Fibroblast of lung (primary cell): Measurements from ENCODE around the gene TMEM94. TPM values are rescaled to one million over a fixed set of nuclear protein-coding genes. Genes with fewer than 3 reads are reported as not detected.

Experiments used
- DNase-seq, 2 donors: peaks; one replicate each; pipeline versions ENCODE4 v3.0.0 to v3.0.0-alpha.2; 2010; ENCODE audit warnings: low read depth in 2 of 2
- H2AFZ ChIP-seq: 2 replicates; pipeline ENCODE4 v1.5.1; 2012; ENCODE audit warnings: low read length, control low read depth, inconsistent platforms
- H3K27ac ChIP-seq: 2 replicates; pipeline ENCODE4 v1.5.1; 2011; ENCODE audit warnings: low read length, control low read depth; ENCODE audit not compliant: insufficient read depth
- H3K27me3 ChIP-seq: 2 replicates; pipeline ENCODE4 v1.5.1; 2011; ENCODE audit warnings: mild to moderate bottlenecking, low read length; ENCODE audit not compliant: control insufficient read depth, insufficient read depth
- H3K36me3 ChIP-seq: 2 replicates; pipeline ENCODE4 v1.5.1; 2011; ENCODE audit warnings: low read length; ENCODE audit not compliant: control insufficient read depth, insufficient read depth
- H3K4me1 ChIP-seq: 2 replicates; pipeline ENCODE4 v1.5.1; 2011; ENCODE audit warnings: low read length; ENCODE audit not compliant: control insufficient read depth, insufficient read depth; ENCODE audit errors: extremely low read depth
- H3K4me2 ChIP-seq: 2 replicates; pipeline ENCODE4 v1.5.1; 2011; ENCODE audit warnings: low read length, control low read depth; ENCODE audit not compliant: insufficient read depth; ENCODE audit errors: extremely low read depth
- H3K4me3 ChIP-seq, 4 experiments: fragments of 200-600 bp in 1 of 4; sonication (generic) in 1 of 4; replicated peaks in 1 of 4; 2 replicates each; pipeline ENCODE4 v1.5.1; 2011 to 2016; ENCODE audit warnings: low read length in 4 of 4, low read depth in 3 of 4, mild to moderate bottlenecking in 3 of 4, control low read depth in 2 of 4, inconsistent platforms in 1 of 4, mixed read lengths in 1 of 4; ENCODE audit not compliant: insufficient read depth in 1 of 4; ENCODE audit errors: control extremely low read depth in 1 of 4
- H3K79me2 ChIP-seq: 2 replicates; pipeline ENCODE4 v1.5.1; 2012; ENCODE audit warnings: mild to moderate bottlenecking, low read length, inconsistent platforms; ENCODE audit not compliant: control insufficient read depth, insufficient read depth
- H3K9ac ChIP-seq: 2 replicates; pipeline ENCODE4 v1.5.1; 2011; ENCODE audit warnings: mild to moderate bottlenecking, low read length, control low read depth; ENCODE audit not compliant: insufficient read depth
- H3K9me3 ChIP-seq: 2 replicates; pipeline ENCODE4 v1.5.1; 2012; ENCODE audit warnings: low read depth, low read length; ENCODE audit not compliant: control insufficient read depth, insufficient read depth
- H4K20me1 ChIP-seq: 2 replicates; pipeline ENCODE4 v1.5.1; 2011; ENCODE audit warnings: low read length; ENCODE audit not compliant: control insufficient read depth, insufficient read depth; ENCODE audit errors: extremely low read depth
- EZH2 ChIP-seq: IDR thresholded peaks from 2 replicates; pipeline ENCODE4 v1.5.1; 2012; ENCODE audit warnings: low read length, control low read depth, mild to moderate bottlenecking; ENCODE audit errors: missing control alignments
- polyA plus RNA-seq, 2 donors: library from polyadenylated mRNA; depleted of rRNA in 1 of 2; stranded (reverse) in 1 of 2; unstranded in 1 of 2; fragments of >200 nt; gene quantifications; 2 replicates each; pipeline ENCODE4 v1.2.1, GENCODE V29; 2011 to 2012; ENCODE audit warnings: missing spikeins in 1 of 2
- total RNA-seq: library from RNA; depleted of rRNA; stranded (reverse); fragments of >200 nt; gene quantifications from 2 replicates; pipeline ENCODE4 v1.2.1, GENCODE V29; 2014
- TF ChIP-seq, protein P1 (sequence below), 2 donors: IDR thresholded peaks in 1 of 2; conservative IDR thresholded peaks in 1 of 2; 1 replicate in 1 of 2; 2 replicates in 1 of 2; pipeline ENCODE4 v1.5.1; 2011 to 2012; ENCODE audit warnings: low read length in 2 of 2, control low read depth in 1 of 2, inconsistent platforms in 1 of 2, low read depth in 1 of 2, mild to moderate bottlenecking in 1 of 2

The TMEM94 gene
- total and polyA plus RNA-seq, 2 donors (not counting 1 experiment from before 2014, with no cell fraction given), result 18.3 to 35.0 TPM

DNA sequence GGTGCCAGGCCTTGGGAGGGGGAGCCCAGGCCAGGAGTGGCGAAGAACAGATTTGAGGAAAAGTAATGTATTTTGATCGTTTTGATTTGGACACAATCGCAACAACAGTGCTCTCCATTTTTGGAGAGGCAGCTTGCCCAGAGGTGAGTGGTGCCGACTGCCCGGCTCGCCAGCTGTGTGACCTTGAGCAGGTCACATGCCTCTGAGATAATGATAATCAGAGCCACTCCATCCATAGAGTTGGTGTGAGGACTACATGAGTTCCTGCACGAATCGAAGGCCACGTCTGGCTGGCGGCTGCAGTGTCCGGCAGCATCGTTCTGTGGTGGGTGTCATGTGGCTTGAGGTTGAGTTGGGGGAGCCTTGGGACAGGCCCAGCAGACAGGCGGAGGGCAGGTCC, 89.7 kb downstream of the TMEM94 start:
- Histone ChIP-seq H3K4me3 (no peak overlapping the region), H3K9ac (no peak overlapping the region), H2AFZ (no peak overlapping the region), H3K9me3 (no peaks in the 10 kb centered on the region), H3K36me3 (no peaks in the 10 kb centered on the region), H3K27ac (no peak overlapping the region), H3K4me2 (no peak overlapping the region), H3K79me2 (no peaks in the 10 kb centered on the region), H3K27me3 (peaks cover 4% of the 10 kb centered on the region), H4K20me1 (no peaks in the 10 kb centered on the region), H3K4me1 (no peaks in the 10 kb centered on the region)
- no peak for DNase-seq
- no peak for TF ChIP-seq EZH2
- TF ChIP-seq, protein P1, sequence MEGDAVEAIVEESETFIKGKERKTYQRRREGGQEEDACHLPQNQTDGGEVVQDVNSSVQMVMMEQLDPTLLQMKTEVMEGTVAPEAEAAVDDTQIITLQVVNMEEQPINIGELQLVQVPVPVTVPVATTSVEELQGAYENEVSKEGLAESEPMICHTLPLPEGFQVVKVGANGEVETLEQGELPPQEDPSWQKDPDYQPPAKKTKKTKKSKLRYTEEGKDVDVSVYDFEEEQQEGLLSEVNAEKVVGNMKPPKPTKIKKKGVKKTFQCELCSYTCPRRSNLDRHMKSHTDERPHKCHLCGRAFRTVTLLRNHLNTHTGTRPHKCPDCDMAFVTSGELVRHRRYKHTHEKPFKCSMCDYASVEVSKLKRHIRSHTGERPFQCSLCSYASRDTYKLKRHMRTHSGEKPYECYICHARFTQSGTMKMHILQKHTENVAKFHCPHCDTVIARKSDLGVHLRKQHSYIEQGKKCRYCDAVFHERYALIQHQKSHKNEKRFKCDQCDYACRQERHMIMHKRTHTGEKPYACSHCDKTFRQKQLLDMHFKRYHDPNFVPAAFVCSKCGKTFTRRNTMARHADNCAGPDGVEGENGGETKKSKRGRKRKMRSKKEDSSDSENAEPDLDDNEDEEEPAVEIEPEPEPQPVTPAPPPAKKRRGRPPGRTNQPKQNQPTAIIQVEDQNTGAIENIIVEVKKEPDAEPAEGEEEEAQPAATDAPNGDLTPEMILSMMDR (conservative IDR thresholded peaks at IDR 0.05 in 1 of 2, IDR thresholded peaks at IDR 0.05 in 1 of 2; ENCODE audit: low read depth in 1 of 2, low read length in 2 of 2), result no peak

DNA sequence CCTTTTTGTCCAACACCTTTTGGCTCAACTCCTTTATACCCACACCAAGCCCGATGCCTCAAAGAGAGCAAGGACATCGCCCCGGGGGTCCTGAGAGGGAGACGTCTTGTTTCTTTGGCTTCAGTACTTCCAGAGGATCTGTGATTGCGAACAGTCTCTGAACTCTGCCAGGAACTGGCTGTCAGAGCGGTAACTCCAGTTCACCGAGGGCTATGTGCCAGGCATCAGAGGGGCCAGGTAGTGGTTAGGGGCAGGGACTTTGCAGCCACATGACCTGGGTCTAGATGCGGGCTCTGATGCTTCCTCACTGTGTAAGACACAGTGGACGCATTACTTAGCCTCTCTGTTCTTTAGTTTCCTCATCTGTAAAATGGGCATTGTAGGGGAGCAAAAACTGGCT, 90.7 kb downstream of the TMEM94 start:
- no peak for TF ChIP-seq EZH2
- TF ChIP-seq, protein P1 (conservative IDR thresholded peaks at IDR 0.05 in 1 of 2, IDR thresholded peaks at IDR 0.05 in 1 of 2; ENCODE audit: low read depth in 1 of 2, low read length in 2 of 2), result no peak
- Histone ChIP-seq H3K4me1 (no peaks in the 10 kb centered on the region), H3K9me3 (no peaks in the 10 kb centered on the region), H3K4me2 (no peak overlapping the region), H2AFZ (no peak overlapping the region), H3K27ac (no peak overlapping the region), H3K9ac (no peak overlapping the region), H4K20me1 (no peaks in the 10 kb centered on the region), H3K4me3 (no peak overlapping the region), H3K79me2 (no peaks in the 10 kb centered on the region), H3K27me3 (peaks cover 4% of the 10 kb centered on the region), H3K36me3 (no peaks in the 10 kb centered on the region)
- no peak for DNase-seq

DNA sequence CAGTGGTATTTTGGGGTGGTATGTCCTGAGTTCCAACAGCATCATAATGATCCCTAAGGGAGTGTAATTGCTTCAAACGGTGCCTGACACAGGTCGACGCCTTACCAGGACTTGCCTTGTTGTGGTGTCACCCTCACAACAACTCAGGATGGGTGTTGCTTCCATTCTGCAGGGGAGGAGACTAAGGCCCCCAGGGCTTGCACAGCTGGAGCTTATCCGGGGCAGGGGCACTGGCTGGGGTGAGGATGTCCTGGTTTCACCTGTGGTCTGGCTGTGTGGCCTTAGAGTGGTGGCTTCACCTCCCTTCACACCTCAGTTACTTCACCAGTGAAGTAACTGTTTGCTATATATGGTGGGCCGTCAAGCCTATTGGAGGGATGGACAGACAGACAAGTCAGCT, 92.4 kb downstream of the TMEM94 start:
- Histone ChIP-seq H3K36me3 (no peaks in the 10 kb centered on the region), H2AFZ (no peak overlapping the region), H3K9ac (no peak overlapping the region), H4K20me1 (no peaks in the 10 kb centered on the region), H3K4me1 (no peaks in the 10 kb centered on the region), H3K27ac (no peak overlapping the region), H3K4me3 (no peak overlapping the region), H3K27me3 (peaks cover 4% of the 10 kb centered on the region), H3K9me3 (no peaks in the 10 kb centered on the region), H3K79me2 (no peaks in the 10 kb centered on the region), H3K4me2 (no peak overlapping the region)
- DNase-seq, result no peak
- TF ChIP-seq EZH2, result no peak
- TF ChIP-seq, protein P1 (conservative IDR thresholded peaks at IDR 0.05 in 1 of 2, IDR thresholded peaks at IDR 0.05 in 1 of 2; ENCODE audit: low read depth in 1 of 2, low read length in 2 of 2), result no peak

Other genes with a start within 250 kb of the TMEM94 start
- 8.0 and 13.0 TPM in 2 replicates for gene GGA3, start 195.0 kb upstream of the TMEM94 start, total RNA-seq
- 14.4 and 21.8 TPM in 2 replicates for gene GGA3, start 195.0 kb upstream of the TMEM94 start, polyA plus RNA-seq
- gene MRPS7, start 194.8 kb upstream of the TMEM94 start, total RNA-seq, result 44.7 and 51.5 TPM in 2 replicates
- 44.2 and 62.8 TPM in 2 replicates for gene MRPS7, start 194.8 kb upstream of the TMEM94 start, polyA plus RNA-seq
- 5.6 and 6.3 TPM in 2 replicates for gene MIF4GD, start 185.4 kb upstream of the TMEM94 start, total RNA-seq
- gene MIF4GD, start 185.4 kb upstream of the TMEM94 start, polyA plus RNA-seq, result 10.3 and 11.4 TPM in 2 replicates
- gene SLC25A19, start 167.2 kb upstream of the TMEM94 start, total RNA-seq, result 7.4 and 9.7 TPM in 2 replicates
- gene SLC25A19, start 167.2 kb upstream of the TMEM94 start, polyA plus RNA-seq, result 5.1 and 8.4 TPM in 2 replicates
- gene GRB2, start 51.0 kb upstream of the TMEM94 start, total RNA-seq, result 56.0 and 68.9 TPM in 2 replicates
- 69.7 and 79.8 TPM in 2 replicates for gene GRB2, start 51.0 kb upstream of the TMEM94 start, polyA plus RNA-seq
- gene CASKIN2, start 58.9 kb downstream of the TMEM94 start, total RNA-seq, result 4.9 and 8.3 TPM in 2 replicates
- 3.4 and 4.5 TPM in 2 replicates for gene CASKIN2, start 58.9 kb downstream of the TMEM94 start, polyA plus RNA-seq
- 7.8 and 10.0 TPM in 2 replicates for gene TSEN54, start 59.9 kb downstream of the TMEM94 start, total RNA-seq
- 5.3 and 10.1 TPM in 2 replicates for gene TSEN54, start 59.9 kb downstream of the TMEM94 start, polyA plus RNA-seq
- gene LLGL2, start 69.1 kb downstream of the TMEM94 start, total RNA-seq, result 0.26 and 0.33 TPM in 2 replicates
- 0.02 and 0.03 TPM in 2 replicates for gene LLGL2, start 69.1 kb downstream of the TMEM94 start, polyA plus RNA-seq
- gene MYO15B, start 131.2 kb downstream of the TMEM94 start, total RNA-seq, result 4.6 and 14.4 TPM in 2 replicates
- gene MYO15B, start 131.2 kb downstream of the TMEM94 start, polyA plus RNA-seq, result 0.17 and 0.49 TPM in 2 replicates
- gene SMIM5, start 176.8 kb downstream of the TMEM94 start, total RNA-seq, result under 0.01 and 0.17 TPM in 2 replicates
- gene SMIM5, start 176.8 kb downstream of the TMEM94 start, polyA plus RNA-seq, result 0.05 TPM in 1 of 2 replicates, not detected in the other
- 18.5 and 26.3 TPM in 2 replicates for gene RECQL5, start 210.5 kb downstream of the TMEM94 start, total RNA-seq
- 8.4 and 9.9 TPM in 2 replicates for gene RECQL5, start 210.5 kb downstream of the TMEM94 start, polyA plus RNA-seq
- gene SAP30BP, start 210.7 kb downstream of the TMEM94 start, total RNA-seq, result 40.6 and 43.9 TPM in 2 replicates
- 61.0 and 84.5 TPM in 2 replicates for gene SAP30BP, start 210.7 kb downstream of the TMEM94 start, polyA plus RNA-seq